HS-27A (cell line): ENCODE measurements around the gene HDAC3.
"Not testable (repeated sequence)": the region's sequence is repeated elsewhere in the genome, so short reads cannot be mapped to it uniquely, and the experiment has no call there.

Experiments used
- DNase-seq: peaks from one replicate; pipeline ENCODE4 v3.0.0-alpha.2; 2012; ENCODE audit warnings: low read depth, missing footprints

The HDAC3 gene

GRCh38 chr5:141634720-141635119 is 1.9 kb downstream of the HDAC3 start:
- DNase-seq = no peak

DNA sequence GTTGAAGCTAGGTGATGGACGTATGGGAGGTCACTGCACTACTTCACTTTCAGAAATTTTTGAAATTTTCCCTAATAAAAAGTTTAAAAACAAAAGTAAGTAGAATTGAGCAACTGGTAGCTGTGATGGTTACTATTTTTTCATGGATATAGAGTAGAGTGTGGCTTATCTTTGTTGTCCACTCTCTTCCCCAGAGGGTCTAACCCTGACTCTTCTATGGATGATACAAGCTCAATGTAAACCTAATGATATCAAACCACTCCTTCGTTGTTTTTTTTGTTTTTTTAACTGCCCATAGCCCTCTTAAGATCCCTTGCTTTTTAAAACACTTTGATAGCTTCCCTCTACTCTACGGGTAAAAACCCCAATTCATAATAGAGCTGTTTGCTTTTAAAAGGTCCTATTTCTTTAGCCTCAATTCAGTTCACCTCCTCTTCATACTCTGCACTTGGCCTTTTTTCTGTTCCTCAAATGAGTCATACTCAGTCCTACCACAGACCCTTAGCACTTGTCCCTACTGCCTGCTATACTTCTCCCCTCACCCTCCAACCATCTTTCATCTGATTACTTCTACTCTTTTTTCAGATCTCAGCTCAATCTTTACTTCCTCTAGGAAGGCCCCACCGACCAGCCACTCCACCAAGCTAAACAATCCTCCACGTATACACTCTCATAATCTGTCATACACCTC is 2.6 kb downstream of the HDAC3 start:
- no peak for DNase-seq

- DNase-seq = no peak
These were observed 4.0 kb downstream of the HDAC3 start for GRCh38 chr5:141632650-141633049.

- DNase-seq = no peak
These were observed 6.0 kb downstream of the HDAC3 start for GRCh38 chr5:141630570-141631140.

DNA sequence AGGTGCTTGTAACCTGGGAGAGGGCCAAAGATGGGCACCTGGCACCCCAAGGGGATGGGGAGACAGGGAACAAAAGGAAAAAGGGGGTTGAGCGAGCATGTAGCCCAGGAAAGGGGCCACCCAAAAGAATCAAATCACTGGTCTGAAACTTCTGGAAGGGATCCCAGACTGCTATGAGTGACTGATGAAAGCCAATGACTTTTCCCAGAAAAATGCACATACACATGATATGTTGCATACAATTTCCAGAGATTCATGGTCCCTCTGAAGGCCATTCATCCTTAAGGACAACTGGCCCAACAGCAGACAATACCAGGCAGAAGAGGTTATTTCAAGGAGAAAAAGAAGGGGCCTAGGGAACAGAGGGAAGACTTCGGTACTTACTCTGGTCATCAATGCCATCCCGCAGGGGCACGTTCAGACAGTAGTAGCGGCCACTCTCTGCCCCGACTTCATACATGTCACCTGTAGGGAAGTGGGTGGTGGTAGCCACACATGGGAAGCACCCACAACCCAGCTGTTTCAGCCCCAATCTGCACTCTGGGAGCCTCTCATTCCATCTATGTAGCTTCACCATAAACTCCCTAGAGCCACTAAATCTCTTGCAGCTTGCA is 8.4 kb downstream of the HDAC3 start:
- DNase-seq = no peak

- DNase-seq = no peak
These were observed 13.0 kb downstream of the HDAC3 start for GRCh38 chr5:141623611-141624010.

DNA sequence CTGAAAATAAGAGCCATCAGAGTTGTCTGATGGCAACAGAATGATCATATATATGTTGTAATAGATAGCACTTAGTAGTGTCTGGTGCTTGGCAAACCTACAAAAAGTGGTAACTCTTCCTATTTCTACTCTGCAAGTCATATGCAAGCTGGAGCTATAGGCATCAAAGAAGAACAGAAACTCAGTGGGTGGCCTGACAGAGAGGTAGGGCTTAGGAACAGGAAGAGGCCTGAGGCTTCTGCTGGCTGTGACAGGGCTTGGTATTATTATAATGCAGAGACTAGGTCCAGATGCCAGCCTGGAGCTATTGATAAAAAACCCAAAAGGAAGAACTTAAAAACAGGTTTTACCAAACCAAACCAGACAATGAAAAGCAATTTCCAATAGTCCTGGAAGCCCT is 13.5 kb downstream of the HDAC3 start:
- no peak for DNase-seq

GRCh38 chr5:141618804-141619554 is 17.7 kb downstream of the HDAC3 start, which contains the start of gene DIAPH1:
Gene DIAPH1, minus strand, starts transcription at chr5:141619000. Its CDS starts 86 bp downstream, at chr5:141618914.
- DNase-seq = peak; percentile 65

- DNase-seq = no peak
These were observed 18.4 kb downstream of the HDAC3 start for GRCh38 chr5:141618030-141618803.

DNA sequence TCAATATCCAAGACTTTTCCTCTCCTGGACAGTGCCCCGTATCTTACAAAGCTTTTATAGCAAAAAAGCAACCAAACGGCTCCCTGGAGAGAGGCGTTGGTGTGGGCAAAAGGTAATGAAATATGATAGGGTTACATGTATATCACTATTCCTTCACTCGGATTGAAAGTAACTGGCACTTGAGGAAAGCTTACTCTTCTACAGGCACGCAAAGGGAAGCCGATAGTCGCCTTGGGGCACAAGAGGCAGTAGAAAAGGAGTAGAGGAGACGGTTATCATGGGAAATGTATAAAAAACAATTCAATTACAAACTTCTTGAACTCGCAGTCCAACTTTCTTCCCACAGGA is 19.0 kb downstream of the HDAC3 start:
- DNase-seq = no peak

GRCh38 chr5:141617128-141617527 is 19.5 kb downstream of the HDAC3 start:
- DNase-seq = no peak

DNA sequence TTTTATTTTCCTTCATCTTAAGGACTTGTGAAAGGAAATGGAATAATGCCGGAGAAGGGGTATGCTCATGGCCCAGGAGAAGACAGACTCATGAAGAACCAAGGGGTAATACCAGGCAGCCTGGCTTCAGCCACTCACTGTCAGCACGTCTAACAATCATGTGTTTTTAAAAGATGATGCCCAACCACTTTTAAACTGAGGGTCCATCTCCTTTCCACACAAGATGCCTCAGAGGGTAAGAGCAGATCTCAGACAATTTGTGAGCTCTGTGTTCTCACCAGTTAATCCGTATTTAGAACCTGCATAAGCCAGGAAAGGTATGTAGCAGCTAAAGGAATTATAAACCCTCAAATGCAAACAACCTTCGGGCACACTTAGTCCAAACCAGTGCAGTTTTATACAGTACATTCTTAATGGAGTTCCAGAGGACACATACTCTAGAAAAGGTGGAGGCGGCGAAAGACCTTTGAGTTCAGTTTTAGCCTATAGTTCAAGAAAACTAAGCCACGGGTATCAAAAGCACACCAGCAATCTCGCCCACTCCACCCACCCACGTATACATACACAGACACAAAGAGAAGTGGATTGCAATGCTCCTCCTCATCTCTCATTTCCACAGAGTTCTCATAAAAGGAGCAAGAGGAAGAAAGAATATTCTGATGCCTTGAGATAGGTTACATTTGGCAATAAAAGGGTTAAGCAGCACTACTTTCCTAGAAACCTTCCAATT is 20.5 kb downstream of the HDAC3 start:
- no peak for DNase-seq

DNA sequence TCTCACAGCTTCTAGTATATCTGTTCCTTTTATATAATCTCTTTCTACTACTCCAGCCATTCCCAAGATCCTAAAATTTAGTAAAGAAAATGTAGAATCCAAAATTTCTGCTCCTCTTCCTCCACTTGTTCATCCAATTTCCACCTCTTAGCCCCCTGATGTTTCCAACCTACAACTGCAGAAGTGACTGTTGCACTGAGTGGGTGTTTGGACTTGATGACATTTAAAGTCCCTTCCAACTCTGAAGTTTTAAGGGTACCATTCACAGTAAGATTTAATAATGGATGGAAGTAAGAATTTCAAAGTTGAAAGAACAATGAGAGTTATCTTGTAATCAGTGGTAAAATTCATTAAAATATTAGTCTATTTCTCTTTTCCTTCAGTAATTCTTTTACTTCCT is 23.3 kb downstream of the HDAC3 start:
- DNase-seq = no peak

DNA sequence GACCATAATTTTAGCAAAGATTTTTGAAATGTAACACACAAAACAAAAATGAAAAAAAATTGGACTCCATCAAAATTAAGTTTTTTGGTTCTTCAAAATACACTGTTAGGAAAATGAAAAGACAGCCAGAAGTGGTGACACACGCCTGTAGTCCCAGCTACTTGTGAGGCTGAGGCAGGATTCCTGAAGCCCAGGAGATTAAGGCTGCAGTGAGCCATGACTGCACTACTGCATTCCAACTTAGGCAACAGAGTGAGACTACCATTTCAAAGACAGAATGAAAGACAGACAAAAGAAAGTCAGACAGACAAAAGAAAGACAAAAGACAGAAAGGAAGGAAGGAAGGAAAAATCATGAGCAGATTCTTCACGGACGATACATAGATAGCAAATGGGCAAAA is 25.4 kb downstream of the HDAC3 start:
- DNase-seq = no peak

GRCh38 chr5:141609921-141610320 is 26.7 kb downstream of the HDAC3 start:
- not testable (repeated sequence) for DNase-seq

DNA sequence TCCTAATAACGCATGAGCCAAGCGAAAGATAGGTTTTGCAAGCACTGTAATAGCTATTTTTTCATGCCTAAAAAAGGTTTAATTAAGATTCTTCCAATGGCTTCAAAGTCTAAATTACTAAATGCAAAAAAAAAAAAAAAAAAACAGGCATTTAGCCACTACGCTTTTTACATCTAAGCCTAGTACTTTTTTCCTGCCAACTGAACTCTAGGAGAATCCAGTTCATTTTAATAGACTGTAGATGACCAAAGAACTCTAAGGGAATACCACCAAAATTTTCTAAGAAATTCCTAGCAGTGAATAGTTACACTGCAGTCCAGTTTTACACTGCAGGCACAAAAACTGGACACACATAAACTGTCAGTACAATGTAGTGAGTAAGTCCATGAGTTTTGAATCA is 27.6 kb downstream of the HDAC3 start:
- no peak for DNase-seq

DNA sequence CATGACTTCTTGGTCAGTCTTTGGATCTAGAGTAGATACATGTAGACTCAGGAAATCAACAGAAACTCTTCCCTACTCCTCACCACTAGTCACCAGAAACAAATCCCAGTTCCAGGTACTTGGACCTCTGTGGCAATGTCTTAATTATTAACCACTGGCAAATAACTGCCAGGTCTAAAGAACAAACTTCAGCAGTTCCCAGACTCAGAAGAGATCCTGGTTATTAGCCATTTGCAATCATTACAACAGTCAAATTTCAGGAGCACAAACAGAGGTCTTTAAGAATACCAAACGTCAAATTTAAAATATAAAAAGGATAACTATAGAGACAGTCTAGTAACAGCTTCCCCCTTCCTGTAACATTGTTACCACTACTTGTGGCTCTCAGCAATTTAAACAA is 28.1 kb downstream of the HDAC3 start:
- DNase-seq = no peak

- no peak for DNase-seq
These were observed 28.6 kb downstream of the HDAC3 start for GRCh38 chr5:141608046-141608445.

DNA sequence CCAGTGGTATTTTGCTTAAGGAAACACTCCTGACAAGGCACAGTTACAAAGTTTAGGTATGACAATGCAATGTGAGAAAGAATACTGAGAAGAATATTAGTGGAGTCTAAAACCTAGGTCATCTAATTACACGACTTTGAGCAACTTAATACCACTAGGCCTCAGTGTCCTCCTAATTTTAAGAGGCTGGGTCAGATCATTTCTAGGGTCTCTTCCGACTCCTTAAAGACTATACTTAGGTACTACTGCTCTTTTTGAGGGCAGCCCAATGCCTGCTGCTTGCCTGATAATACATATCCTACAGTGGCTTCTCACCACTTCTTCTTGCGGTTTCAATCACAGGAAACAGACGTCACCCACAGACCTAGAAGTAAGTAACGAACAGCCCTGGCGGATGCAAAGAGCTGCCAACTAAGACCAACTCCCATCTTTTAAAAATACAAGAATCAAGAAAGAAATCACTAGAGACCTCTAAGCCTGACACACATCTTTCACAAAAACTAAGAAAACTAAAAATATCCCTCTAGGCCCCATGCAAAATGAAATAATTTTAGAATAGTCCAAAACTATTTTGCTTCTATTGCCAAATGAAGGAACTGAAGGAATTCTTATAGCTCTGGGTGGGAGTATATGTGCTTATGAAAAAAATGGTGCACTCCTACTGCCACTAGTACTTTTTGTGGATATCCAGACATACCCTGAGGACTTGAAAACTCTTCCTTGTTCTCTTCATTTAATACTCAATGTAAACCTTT is 30.9 kb downstream of the HDAC3 start:
- no peak for DNase-seq

DNA sequence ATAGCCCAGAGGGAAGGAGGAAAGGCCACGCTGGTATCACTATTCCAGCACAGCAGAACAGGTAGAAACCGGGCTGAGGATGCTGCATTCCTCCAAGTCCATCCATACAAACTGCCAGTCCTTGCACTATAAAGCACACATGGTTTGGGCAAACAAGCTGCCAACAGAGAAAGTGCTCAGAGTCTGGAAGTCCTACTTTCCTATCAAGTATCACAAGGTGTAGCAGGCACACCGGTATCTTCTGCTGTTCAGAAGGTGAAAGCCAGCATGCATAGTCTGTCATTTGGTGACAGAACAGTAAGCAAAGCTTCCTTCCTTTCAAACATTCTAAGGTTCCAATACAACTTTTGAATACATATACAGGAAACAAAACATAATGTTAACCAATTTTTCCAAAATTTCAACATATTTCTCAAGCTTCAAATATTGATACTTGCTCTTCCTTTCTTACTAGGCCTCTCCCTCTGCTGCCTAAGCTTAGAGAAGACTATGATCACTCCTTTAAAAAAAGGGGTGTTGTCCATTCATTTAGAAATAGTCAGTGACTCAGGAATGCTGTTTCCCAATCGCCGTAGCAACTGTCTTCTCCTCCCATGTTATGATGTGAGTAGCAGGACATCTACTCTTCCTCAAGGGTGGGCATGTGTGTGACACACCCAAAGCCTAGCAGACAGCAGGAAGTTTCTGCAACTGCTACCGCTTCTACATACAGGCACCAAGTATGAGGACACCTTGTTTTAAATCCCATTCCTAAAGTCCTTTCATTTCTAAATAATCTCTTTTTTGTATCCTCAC is 32.5 kb downstream of the HDAC3 start:
- DNase-seq = peak; percentile 45
